GM18868 (cell line): ENCODE measurements around the gene ARHGAP6.
"Not testable (repeated sequence)": the region's sequence is repeated elsewhere in the genome, so short reads cannot be mapped to it uniquely, and the experiment has no call there.

Experiments
- ATAC-seq: cut with Tn5 transposase; IDR thresholded peaks from one replicate; pipeline ENCODE4 v1.9.1; 2021; ENCODE audit warnings: mild to moderate bottlenecking, moderate library complexity; ENCODE audit not compliant: unreplicated experiment

The ARHGAP6 gene

GRCh38 chrX:11261260-11261659 is 404.5 kb downstream of the ARHGAP6 start:
- no peak for ATAC-seq

GRCh38 chrX:11259437-11259836 is 406.3 kb downstream of the ARHGAP6 start:
- peak; percentile 55 for ATAC-seq

- ATAC-seq: no peak
These were observed 408.0 kb downstream of the ARHGAP6 start for GRCh38 chrX:11257711-11258110.

- ATAC-seq: no peak
These were observed 408.4 kb downstream of the ARHGAP6 start for GRCh38 chrX:11257290-11257689.

- no peak for ATAC-seq
These were observed 411.2 kb downstream of the ARHGAP6 start for GRCh38 chrX:11254417-11255109.

- ATAC-seq: no peak
These were observed 421.1 kb downstream of the ARHGAP6 start for GRCh38 chrX:11244636-11245035.

GRCh38 chrX:11242704-11243103 is 423.0 kb downstream of the ARHGAP6 start:
- ATAC-seq: no peak

- ATAC-seq: no peak
These were observed 424.0 kb downstream of the ARHGAP6 start for GRCh38 chrX:11241720-11242119.

GRCh38 chrX:11239230-11239629 is 426.5 kb downstream of the ARHGAP6 start:
- peak; percentile 96 for ATAC-seq

- not testable (repeated sequence) for ATAC-seq
These were observed 430.3 kb downstream of the ARHGAP6 start for GRCh38 chrX:11235377-11235776.

GRCh38 chrX:11215191-11215921 is 450.4 kb downstream of the ARHGAP6 start:
- no peak for ATAC-seq

GRCh38 chrX:11214346-11215190 is 451.2 kb downstream of the ARHGAP6 start:
- ATAC-seq: no peak

GRCh38 chrX:11212741-11213140 is 453.0 kb downstream of the ARHGAP6 start:
- no peak for ATAC-seq

- ATAC-seq: no peak
These were observed 455.3 kb downstream of the ARHGAP6 start for GRCh38 chrX:11210415-11210801.

GRCh38 chrX:11209798-11210414 is 455.8 kb downstream of the ARHGAP6 start:
- ATAC-seq: no peak

- no peak for ATAC-seq
These were observed 459.0 kb downstream of the ARHGAP6 start for GRCh38 chrX:11206716-11207115.

GRCh38 chrX:11205796-11206195 is 459.9 kb downstream of the ARHGAP6 start:
- no peak for ATAC-seq

GRCh38 chrX:11197671-11198070 is 468.0 kb downstream of the ARHGAP6 start:
- ATAC-seq: no peak

GRCh38 chrX:11196476-11196875 is 469.2 kb downstream of the ARHGAP6 start:
- no peak for ATAC-seq

GRCh38 chrX:11193035-11193469 is 472.7 kb downstream of the ARHGAP6 start:
- ATAC-seq: no peak
